Lower lobe of right lung (tissue), 2 donors: ENCODE data around the gene MYNN. TPM values are rescaled to one million over a fixed set of nuclear protein-coding genes. Genes with fewer than 3 reads are reported as not detected.

Experiments
- ATAC-seq, 2 donors: fragments of 200-7000 bp; cut with Tn5 transposase; one replicate each; pipeline ENCODE4 v1.9.1; 2020 to 2022; ENCODE audit warnings: mild to moderate bottlenecking in 2 of 2, moderate library complexity in 2 of 2
- DNase-seq: peaks from one replicate; pipeline ENCODE4 v3.0.0-alpha.2; 2020
- H3K27ac ChIP-seq: fragments of 200-600 bp; one replicate; pipeline ENCODE4 v1.8.0; 2022
- H3K27me3 ChIP-seq: fragments of 200-600 bp; one replicate; pipeline ENCODE4 v1.8.0; 2022; ENCODE audit warnings: low read depth
- H3K36me3 ChIP-seq: fragments of 200-600 bp; one replicate; pipeline ENCODE4 v1.8.0; 2022; ENCODE audit warnings: mild to moderate bottlenecking
- H3K4me1 ChIP-seq: fragments of 200-600 bp; one replicate; pipeline ENCODE4 v1.8.0; 2022
- H3K4me3 ChIP-seq: fragments of 200-600 bp; one replicate; pipeline ENCODE4 v1.8.0; 2022; ENCODE audit warnings: mild to moderate bottlenecking
- H3K9me3 ChIP-seq: fragments of 200-600 bp; one replicate; pipeline ENCODE4 v1.8.0; 2022
- CTCF ChIP-seq: fragments of 200-600 bp; IDR thresholded peaks from one replicate; pipeline ENCODE4 v1.8.0; 2022; ENCODE audit warnings: antibody characterized with exemption, mild to moderate bottlenecking
- intact Hi-C: fragments of 100-400 bp; cut with DNase I; formaldehyde crosslinking; loops from one replicate; pipeline ENCODE4 v1.11.0; 2022
- total RNA-seq: library from RNA; stranded (reverse); fragmentation: NEBNext Ultra II Directional; extraction: Animal tissue kit (Norgen Biotek cat#: 25700); gene quantifications from one replicate; pipeline ENCODE4 v1.2.1, GENCODE V29; 2021
- donor health status: DM: no; HTN: yes; CAD: no; lungs with severe emphysema.

Gene MYNN
- total RNA-seq, 1 donor from 2014 or later = 15.0 TPM

- Histone ChIP-seq H3K36me3 (no peaks in the 10 kb centered on the region), H3K9me3 (no peaks in the 10 kb centered on the region), H3K27me3 (no peaks in the 10 kb centered on the region), H3K27ac (no peak overlapping the region), H3K4me3 (no peak overlapping the region), H3K4me1 (no peaks in the 10 kb centered on the region)
- DNase-seq = no peak
- no peak for ATAC-seq
- intact Hi-C loops = no loop called here
- no peak for TF ChIP-seq CTCF
Measured at GRCh38 chr3:169758359-169758994, 14.7 kb upstream of the MYNN start.

- Histone ChIP-seq H3K4me3 (no peak overlapping the region), H3K36me3 (no peaks in the 10 kb centered on the region), H3K27ac (no peak overlapping the region), H3K27me3 (no peaks in the 10 kb centered on the region), H3K4me1 (no peaks in the 10 kb centered on the region), H3K9me3 (no peaks in the 10 kb centered on the region)
- intact Hi-C loops = no loop called here
- ATAC-seq (no peak), DNase-seq (no peak)
- TF ChIP-seq CTCF = no peak
Measured at GRCh38 chr3:169759256-169759655, 13.9 kb upstream of the MYNN start.

- no peak overlapping the region for H3K4me3 ChIP-seq
- H3K9me3 ChIP-seq = no peaks in the 10 kb centered on the region
- no peak overlapping the region for H3K27ac ChIP-seq
- H3K4me1 ChIP-seq = no peaks in the 10 kb centered on the region
- no peaks in the 10 kb centered on the region for H3K27me3 ChIP-seq
- TF ChIP-seq CTCF = no peak
- DNase-seq (no peak), ATAC-seq (no peak)
- intact Hi-C loops = no loop called here
- no peaks in the 10 kb centered on the region for H3K36me3 ChIP-seq
Measured at GRCh38 chr3:169760479-169760878, 12.7 kb upstream of the MYNN start.

- no peaks in the 10 kb centered on the region for H3K4me1 ChIP-seq
- peak; percentile 78 for DNase-seq
- ATAC-seq = peak; percentile 78 to 80
- intact Hi-C loops = no loop called here
- no peaks in the 10 kb centered on the region for H3K36me3 ChIP-seq
- no peaks in the 10 kb centered on the region for H3K27me3 ChIP-seq
- TF ChIP-seq CTCF = no peak
- no peaks in the 10 kb centered on the region for H3K9me3 ChIP-seq
- peak overlapping the region; percentile 87 for H3K4me3 ChIP-seq
- peak overlapping the region; percentile 99 for H3K27ac ChIP-seq
Measured at GRCh38 chr3:169764312-169764881, 8.8 kb upstream of the MYNN start.

GRCh38 chr3:169764882-169765612 lies 8.1 kb upstream of the MYNN start, which contains the start of gene TERC:
Gene TERC, minus strand, starts transcription at chr3:169765060.
- peak within 1 kb of the TSS; percentile 87 for H3K4me3 ChIP-seq
- no peaks in the 10 kb centered on the region for H3K9me3 ChIP-seq
- peak; percentile 95 for DNase-seq
- H3K4me1 ChIP-seq = no peaks in the 10 kb centered on the region
- ATAC-seq = peak; percentile 96 to 97
- peak within 1 kb of the TSS; percentile 99 for H3K27ac ChIP-seq
- intact Hi-C loops = no loop called here
- no peak for TF ChIP-seq CTCF
- no peaks in the 10 kb centered on the region for H3K27me3 ChIP-seq
- H3K36me3 ChIP-seq = no peaks in the 10 kb centered on the region
